NCI-H69 (cell line): ENCODE results near the gene PTS.
"Not testable (repeated sequence)": the region's sequence is repeated elsewhere in the genome, so short reads cannot be mapped to it uniquely, and the experiment has no call there.

Source experiments
- DNase-seq: peaks from one replicate; lab custom pipeline; 2025; lab: John Stamatoyannopoulos, UW

Gene PTS

DNA sequence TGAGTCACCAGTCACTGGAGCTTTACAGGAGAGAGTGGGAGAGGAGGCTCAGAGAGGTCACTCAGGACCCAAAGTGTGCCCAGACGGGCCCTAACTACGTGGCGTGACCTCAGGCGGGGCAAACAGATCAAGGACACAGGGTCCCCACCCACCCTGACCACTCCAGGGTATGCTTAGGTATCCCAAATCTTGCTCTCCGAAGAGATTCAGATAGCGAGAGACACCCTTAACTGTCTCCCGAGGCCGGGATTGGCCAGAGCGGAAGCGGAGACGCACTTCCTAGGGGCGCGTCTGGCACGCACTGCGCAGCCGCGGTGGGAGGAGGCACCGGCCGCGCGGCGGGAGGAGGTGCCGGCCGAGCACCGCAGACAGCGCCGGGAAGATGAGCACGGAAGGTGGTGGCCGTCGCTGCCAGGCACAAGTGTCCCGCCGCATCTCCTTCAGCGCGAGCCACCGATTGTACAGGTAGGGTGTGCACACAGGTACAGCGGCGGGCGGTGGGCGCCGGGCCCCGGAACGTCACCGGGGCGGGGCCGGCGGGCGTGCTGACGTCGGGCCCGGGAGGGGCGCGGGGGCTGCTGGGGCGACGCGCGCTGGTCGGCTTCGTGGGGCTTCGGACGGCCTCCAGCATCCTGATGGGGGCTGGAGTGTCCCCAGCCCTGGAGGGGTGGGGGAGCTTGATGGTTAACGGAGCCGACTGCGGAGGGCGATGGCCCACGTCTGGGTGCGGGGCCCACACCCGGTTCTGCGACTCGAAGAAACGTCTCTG is at the start of gene PTS:
PTS (plus strand) TSS at position 367 of the 769 bp plus-strand sequence; CDS start at position 383, 16 bp downstream.
- peak; percentile 95 for DNase-seq

DNA sequence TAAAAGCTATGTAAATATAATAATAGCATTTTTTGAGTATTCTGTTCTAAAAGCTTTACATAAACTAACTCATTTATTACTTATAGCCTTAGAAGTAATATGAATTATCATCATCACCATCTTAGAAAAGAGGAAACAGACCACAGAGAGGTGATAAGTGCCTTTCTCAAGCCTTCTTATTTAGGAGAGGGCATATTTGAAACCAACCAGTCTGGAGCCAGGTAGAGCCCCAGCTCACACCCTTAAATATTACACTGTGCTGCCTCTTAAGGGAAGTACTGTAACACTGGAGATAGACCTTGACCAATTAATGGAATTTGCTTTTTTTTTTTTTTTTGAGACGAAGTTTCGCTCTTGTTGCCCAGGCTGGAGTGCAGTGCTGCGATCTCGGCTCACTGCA is 48.6 kb upstream of the PTS start:
- DNase-seq, result no peak

DNA sequence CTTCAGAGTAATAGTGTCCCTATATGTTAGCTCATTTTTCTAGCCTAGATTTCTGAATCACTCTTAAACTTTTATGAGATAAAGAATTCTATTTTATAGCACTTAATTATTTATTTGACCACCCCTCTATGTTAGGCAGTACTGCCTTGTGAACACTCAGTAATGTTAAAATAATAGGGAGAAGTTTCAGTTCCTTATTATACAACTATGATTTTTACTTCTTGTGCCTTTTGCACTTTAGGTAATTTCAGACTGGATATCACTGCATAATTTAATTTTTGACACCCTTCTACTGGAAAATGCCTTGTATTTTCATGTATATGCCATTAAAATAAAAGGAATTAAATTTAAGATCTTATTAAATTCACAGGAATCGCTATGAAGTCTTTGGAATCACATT is 47.8 kb upstream of the PTS start:
- no peak for DNase-seq

DNA sequence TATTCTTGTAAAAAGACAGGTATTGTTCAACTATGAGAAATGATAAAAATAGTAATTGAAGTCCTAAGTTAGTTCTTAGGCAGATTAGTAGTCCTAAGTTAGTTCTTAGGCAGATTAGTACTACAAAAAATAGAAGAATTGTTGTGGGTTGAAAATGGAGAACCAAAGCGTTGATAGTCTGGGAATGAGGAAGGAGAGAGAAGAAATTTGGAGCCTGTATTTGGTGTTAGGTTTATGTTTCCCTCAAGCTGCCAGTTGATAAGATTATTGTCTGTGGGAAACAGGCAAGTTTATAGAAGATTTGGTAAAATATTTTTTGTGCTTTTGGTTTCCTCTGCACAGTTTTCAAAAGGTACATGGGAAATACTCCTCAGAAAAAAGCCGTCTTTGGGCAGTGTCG is 47.3 kb upstream of the PTS start:
- no peak for DNase-seq

DNA sequence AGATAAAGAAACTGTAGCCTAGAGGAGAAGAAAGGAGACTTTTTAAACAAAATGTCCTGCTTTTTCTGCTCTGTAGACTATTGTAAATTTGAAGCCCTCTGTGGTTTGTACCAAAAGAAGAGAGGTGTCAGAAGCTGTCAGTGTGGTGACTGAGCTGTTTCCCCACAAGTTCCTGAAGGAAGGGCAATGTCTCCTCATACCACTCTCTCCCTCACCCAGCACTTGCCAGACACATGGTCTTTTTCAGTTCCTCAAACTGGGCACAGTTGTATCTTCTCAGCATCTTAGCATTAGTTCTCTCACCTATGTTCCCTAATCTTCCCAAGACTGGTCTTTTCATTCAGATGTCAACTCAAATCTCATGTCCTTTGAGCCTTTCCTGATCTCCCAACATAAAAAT is 46.6 kb upstream of the PTS start:
- no peak for DNase-seq

DNA sequence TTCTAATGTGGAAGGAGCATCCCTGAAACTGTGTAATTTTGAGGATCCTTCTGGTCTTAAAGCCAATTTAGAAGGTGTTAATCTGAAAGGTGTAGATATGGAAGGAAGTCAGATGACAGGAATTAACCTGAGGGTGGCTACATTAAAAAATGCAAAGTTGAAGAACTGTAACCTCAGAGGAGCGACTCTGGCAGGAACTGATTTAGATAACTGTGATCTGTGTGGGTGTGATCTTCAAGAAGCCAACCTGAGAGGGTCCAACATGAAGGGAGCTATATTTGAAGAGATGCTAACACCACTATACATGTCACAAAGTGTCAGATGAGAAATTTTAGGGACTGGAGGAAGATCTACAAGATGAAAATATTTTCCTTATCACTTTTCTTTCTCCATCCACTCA is 43.4 kb upstream of the PTS start:
- no peak for DNase-seq

DNA sequence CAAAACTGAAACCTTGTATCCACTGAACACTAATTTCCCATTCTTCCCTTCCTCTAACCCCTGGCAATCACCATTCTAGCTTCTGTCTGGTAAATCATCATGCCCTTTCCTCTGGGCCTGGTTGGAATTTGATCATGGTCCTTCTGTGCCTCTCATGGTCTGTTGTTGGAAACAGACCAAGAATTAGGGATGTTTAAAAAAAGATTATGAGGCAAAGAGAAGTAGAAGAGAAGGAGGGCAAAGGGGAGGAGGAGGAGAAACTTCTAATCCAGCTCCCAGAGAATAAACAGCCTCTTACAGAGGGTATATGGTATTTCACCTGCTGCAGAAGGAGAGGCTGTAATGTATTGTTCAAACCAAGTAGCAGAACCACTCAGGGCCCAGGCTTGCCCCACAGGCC is 40.3 kb upstream of the PTS start:
- no peak for DNase-seq

DNA sequence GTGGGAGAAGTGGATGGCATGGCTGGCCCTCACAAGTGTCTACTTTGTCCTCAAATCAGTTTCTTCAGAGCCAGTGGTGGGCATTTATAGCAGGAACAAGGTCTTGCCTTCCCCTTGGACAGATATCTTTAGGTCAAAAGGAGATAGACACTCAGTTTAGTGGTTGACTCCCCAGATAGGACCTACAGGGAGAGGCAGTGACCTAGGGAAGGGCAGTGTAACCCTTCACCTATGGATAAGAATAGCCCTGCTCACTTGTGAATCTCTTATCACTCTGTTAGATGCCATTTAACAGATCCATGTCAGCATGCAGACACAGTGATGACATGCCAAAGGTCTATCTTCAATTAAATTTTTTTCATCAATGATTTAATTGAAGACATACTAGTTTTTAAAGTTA is 39.9 kb upstream of the PTS start:
- no peak for DNase-seq

DNA sequence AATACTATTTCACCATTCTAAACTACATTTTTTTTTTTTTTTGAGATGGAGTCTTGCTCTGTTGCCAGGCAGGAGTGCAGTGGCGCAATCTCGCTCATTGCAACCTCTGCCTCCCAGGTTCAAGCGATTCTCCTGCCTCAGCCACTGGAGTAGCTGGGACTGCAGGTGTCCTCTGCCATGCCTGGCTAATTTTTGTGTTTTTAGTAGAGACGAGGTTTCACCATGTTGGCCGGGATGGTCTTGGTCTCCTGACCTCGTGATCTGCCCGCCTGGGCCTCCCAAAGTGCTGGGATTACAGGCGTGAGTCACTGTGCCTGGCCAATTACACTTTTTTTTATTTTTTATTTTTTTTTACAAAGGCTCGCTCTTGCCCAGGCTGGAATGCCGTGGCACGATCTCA is 31.1 kb upstream of the PTS start:
- not testable (repeated sequence) for DNase-seq

DNA sequence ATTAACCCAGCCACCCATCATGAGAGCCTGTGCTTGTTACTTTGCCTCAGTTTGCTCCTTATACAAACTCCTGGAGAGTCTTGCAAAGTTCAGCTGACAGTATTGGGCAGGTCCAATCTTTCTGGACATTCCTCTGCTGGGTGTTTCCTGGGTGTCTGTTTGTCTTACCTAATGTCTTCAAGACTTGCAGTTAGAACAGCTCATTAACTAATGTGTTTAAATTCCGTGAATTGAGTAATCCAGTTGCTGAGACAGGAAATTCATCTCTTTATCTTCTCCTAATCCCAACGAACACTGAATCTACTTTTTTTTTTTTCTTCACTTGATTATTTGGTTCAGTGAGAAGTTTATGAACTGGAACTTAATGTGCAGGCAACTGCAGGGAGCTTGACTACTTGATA is 30.3 kb upstream of the PTS start:
- DNase-seq, result no peak

DNA sequence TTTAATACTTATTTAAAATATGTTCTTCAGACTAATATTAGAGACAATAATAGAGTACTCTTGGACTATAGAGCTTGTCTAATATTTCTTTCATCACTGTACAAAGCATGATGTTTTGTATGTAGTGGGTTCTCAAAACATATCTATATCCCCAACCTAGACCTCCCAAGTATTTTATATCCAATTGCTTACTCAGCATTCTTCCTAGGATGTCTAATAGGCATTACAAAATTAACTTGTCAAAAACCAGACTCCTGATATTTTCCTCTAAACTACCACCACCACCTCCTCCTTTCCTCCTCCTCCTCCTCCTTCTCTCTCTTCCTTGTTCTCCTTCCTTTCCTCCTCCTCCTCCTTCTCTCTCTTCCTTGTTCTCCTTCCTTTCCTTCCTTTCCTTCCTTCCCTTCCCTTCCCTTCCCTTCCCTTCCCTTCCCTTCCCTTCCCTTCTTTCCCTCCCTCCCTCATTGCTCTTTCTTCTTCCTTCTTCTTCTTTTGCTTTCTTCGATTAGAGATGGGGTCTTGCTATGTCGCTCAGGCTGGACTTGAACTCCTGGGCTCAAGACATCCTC is 29.6 kb upstream of the PTS start:
- DNase-seq, result no peak

DNA sequence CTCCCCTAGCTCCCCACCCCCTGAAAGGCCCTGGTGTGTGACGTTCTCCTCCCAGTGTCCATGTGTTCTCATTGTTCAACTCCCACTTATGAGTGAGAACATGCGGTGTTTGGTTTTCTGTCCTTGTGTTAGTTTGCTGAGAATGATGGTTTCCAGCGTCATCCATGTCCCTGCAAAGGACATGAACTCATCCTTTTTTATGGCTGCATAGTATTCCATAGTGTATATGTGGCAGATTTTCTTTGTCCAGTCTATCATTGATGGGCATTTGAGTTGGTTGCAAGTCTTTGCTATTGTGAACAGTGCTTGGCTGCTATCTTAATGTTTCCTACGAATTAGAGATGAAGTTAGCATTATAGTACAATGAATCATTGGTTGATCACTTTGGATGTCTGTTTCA is 27.1 kb upstream of the PTS start:
- DNase-seq, result not testable (repeated sequence)

DNA sequence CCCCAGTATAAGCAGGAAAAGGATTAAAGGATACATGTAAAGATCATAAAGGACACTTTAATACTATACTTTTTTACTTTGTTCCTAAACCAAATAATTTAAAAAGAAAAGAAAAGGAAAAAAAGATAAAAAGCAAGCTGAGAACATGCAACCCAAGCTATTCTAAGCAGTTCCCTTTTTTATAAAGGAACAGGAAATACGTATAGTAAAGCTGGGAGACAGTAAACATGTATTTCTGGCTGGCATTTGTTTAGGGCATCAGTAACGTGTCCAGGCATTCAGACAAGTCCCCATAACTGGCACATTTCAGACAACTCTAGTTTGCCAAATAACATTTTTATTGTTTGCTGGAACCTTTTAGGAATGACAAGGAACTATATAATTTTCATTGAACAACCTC is 26.0 kb upstream of the PTS start:
- no peak for DNase-seq

DNA sequence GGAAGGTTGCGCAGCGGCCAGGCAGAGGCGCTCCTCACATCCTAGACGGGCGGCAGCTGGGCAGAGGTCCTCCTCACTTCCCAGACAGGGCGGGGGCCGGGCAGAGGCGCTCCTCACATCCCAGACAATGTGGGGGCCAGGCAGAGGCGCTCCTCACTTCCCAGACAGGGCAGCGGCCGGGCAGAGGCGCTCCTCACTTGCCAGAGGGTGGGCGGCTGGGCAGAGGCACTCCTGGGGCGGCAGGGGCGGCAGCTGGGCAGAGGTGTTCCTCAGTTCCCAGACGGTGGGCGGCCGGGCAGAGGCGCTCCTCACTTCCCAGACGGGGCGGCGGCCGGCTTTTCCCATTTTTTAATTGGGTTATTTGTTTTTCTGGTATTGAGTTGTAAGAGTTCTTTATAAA is 20.2 kb upstream of the PTS start:
- DNase-seq, result no peak

DNA sequence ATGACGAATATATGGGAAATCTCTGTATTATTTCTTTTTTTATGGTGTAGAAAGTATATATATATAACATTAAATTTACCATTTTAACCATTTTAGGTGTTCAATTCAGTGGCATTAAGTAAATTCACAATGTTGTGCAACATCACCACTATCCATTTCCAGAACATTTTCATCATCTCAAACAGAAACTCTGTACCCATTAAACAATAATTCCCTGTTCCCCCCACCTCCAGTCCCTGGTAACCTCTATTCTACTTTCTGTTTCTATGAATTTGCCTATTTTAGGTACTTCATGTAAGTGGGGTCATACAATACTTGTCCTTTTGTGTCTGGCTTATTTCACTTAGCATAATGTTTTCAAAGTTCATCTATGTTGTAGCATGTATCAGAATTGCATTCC is 15.3 kb upstream of the PTS start:
- DNase-seq, result no peak

DNA sequence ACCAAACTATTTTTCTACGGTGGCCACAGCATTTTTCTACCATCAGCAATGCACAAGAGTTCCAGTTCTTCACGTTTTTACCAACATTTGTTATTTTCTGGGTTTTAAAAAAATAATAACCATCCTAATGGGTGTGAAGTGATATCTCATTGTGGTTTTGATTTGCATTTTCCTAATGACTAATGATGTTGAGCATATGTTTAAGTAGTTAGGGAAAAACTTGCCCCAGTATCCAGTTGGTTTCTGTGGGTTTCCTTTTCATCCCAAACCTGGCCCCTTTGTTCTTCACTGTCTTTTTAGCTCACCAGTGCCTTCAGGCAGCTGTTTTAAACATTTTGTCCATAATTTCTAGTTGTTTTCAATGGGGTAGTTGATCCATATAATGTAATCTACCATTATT is 14.7 kb upstream of the PTS start:
- DNase-seq, result no peak

DNA sequence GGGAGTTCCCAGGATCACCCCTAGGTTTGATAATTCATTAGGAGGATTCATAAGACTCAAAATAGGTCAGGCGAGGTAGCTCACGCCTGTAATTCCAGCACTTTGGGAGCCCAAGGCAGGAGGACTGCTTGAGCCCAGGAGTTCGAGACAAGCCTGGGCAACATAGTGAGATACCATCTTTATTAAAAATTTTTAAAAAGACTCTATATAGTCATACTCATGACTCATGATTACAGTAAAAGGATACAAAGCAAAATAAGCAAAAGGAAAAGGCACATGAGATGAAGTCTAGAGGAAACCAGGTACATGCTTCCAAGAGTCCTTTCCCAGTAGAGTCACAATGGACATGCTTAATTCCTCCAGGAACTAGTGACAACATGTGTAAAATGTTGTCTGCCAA is 13.9 kb upstream of the PTS start:
- DNase-seq, result no peak

DNA sequence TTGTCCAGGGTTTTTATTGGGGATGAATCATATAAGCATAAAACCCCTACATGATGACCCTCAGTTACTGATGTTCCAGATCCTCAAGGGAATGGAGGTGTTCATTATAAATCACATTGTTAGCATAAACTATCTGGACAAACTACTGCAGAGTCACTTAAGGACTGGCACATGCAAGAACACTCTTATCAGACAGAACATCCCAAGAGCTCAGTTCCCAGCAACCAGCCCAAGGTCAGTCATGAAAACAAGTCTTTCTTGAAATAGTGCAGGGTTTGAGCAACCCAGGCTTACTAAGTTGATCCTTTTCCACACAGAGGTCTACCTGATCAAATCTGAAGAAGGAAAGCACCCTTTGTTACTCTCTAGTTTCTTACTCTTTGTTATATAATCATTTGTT is 13.5 kb upstream of the PTS start:
- DNase-seq, result no peak

DNA sequence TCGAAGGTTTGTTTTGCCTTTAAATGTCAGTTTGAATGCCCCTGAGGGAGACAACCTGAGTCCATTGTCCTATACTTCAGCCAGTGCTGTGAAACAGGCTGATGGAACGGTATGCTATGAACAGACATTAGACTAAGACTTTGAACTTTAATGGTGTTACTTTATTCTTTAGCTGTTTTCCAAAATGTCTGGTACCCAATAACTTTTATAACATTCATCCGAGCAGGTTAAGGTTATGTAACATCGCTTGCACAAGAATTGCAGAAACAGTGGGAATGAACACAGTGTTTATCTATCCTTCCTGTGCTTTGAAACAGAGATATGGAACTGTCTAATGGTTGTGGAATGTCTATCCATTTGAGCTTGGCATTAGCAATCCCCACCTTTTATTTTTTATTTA is 12.5 kb upstream of the PTS start:
- no peak for DNase-seq

DNA sequence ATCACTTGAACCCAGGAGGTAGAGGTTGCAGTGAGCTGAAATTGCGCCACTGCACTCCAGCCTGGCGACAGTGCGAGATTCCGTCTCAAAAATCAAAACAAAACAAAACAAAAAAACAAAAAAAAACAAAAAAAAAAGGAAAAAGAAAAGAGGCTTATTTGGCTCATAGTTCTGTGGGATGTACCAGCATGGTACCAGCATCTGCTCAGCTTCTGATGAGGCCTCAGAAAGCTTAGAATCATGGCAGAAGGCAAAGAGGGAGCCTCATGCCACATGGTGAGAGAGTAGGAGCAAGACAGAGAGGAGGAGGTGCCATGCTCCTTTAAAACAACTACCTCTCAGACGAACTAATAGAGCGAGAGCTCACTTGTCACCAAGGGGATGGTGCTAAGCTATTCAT is 10.6 kb upstream of the PTS start:
- DNase-seq, result no peak

DNA sequence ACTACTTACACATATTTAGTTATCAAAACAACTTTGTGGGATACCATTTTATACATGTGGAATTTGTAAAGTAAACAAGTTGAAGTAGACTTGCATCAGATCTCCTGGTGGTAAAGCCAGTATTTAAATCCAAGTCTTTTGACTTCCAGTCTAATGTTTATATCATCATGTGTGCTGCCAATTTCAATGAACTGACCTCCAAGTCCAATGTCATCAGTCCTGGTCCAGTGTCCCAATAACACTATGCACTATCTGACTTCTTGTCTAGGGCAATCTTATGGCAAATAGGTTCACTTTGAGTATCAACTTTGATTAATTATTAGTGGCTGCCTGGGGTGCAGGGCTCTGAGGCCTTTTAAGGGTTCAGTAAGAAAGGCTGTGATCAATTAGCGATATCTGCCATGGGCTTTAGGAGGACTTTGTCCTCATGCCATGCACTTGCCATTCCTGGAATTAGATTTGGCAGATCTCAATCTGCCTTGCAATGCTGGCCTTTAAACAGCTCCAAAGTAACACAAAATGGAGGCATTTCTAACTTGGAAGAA is 9.6 kb upstream of the PTS start:
- DNase-seq, result no peak

DNA sequence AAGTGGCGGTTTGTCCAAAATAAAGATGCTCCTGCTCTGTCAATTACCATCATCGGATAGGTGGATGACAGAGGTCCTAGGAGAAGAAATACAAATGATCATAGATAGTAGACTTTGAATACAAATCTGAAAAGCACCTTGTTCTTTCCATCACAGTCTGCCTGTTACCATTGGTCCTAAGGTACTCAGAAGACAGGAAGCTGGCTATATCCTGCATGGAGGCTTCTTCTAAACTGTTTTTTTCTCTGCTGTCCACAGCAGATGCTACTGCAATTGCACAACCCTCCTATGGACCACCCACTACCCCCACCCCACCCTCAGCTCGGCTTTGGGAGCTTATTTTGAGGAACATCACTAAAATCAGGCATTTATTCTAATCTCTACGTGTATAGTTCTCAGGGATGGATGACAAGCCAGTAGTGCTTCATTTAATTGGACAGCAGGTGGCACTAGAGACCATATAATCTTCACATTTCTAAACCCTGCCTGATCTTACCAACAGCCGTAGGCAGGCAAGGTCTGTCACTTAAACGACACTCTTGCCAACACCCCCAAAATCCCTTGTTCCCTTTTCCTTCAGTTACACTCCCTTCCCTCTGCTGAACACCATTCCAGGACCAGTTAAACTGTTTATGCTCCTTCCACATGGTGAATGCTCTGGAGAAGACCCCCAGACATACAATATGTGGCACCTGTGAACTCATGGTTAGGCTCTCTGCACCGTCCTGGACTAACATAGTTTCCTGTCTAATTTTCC is 6.6 kb upstream of the PTS start:
- DNase-seq, result peak; percentile 75

DNA sequence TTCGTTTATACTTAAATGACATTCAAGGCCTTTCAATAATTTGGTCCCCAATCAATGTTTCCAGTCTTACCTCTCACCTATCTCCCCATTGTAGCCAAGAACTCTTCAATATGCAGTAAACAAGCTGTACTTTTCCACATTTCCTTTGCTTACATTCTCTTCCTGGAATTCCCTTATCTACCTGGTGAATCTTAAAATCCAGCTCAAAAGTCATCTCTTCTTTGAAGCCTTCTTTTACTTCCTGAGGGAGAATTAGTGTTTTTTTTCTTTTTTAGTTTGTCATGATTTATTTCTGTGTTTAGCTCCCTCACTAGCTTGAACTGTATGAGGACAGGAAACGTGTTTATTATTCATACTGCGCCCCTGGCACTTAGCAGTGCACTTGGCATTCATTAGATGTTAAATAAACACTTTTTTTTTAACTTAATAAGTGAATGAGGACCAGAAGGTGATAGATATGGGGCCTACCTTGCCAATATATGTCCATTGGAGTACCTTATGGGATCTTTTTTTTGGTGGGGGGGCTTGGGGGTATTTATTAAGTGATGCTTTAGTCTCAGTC is 4.9 kb upstream of the PTS start:
- peak; percentile 29 for DNase-seq
